ENCODE data around the gene PGLYRP3.

PGLYRP3 gene

GRCh38 chr1:153312570-153313186 lies at the start of gene PGLYRP3:
TSS of gene PGLYRP3 (minus strand) at chr1:153312952. CDS start at chr1:153310665, 2,287 bp downstream.
- DNase-seq, result no peak

- DNase-seq, result no peak
Observed at GRCh38 chr1:153362187-153362775, 49.5 kb upstream of the PGLYRP3 start.

GRCh38 chr1:153361480-153362109 lies 48.8 kb upstream of the PGLYRP3 start:
- no peak for DNase-seq

GRCh38 chr1:153360592-153361479 lies 48.1 kb upstream of the PGLYRP3 start:
- no peak for DNase-seq

- DNase-seq, result no peak
Observed at GRCh38 chr1:153360190-153360589, 47.4 kb upstream of the PGLYRP3 start.

- no peak for DNase-seq
Observed at GRCh38 chr1:153359241-153359640, 46.5 kb upstream of the PGLYRP3 start.

- DNase-seq, result no peak
Observed at GRCh38 chr1:153358691-153358975, 45.9 kb upstream of the PGLYRP3 start.

- no peak for DNase-seq
Observed at GRCh38 chr1:153357853-153358690, 45.3 kb upstream of the PGLYRP3 start, which contains the start of gene S100A9. TSS of gene S100A9 (plus strand) at chr1:153357854. CDS start at chr1:153358284, 430 bp downstream.

- DNase-seq, result peak; percentile 41
Observed at GRCh38 chr1:153357076-153357852, 44.5 kb upstream of the PGLYRP3 start.

- DNase-seq, result no peak
Observed at GRCh38 chr1:153356392-153357075, 43.8 kb upstream of the PGLYRP3 start.

GRCh38 chr1:153355445-153356071 lies 42.8 kb upstream of the PGLYRP3 start:
- DNase-seq, result peak; percentile 79

- DNase-seq, result no peak
Observed at GRCh38 chr1:153354515-153355193, 41.9 kb upstream of the PGLYRP3 start.

- peak; percentile 41 for DNase-seq
Observed at GRCh38 chr1:153353226-153353947, 40.6 kb upstream of the PGLYRP3 start.

GRCh38 chr1:153352523-153352922 lies 39.8 kb upstream of the PGLYRP3 start:
- DNase-seq, result peak; percentile 80

- no peak for DNase-seq
Observed at GRCh38 chr1:153350321-153350957, 37.7 kb upstream of the PGLYRP3 start.

GRCh38 chr1:153349363-153350320 lies 36.9 kb upstream of the PGLYRP3 start:
- peak; percentile 54 for DNase-seq
